Loucy (cell line): ENCODE results near the gene THEMIS.

Experiments used
- EZH2phosphoT487 ChIP-seq: fragments of 200-600 bp; IDR thresholded peaks from 2 replicates; pipeline ENCODE4 v1.6.1; 2018; ENCODE audit warnings: antibody characterized with exemption, mild to moderate bottlenecking, moderate library complexity, borderline replicate concordance
- TF ChIP-seq, protein P1 (sequence below): fragments of 200-600 bp; sonication (generic); conservative IDR thresholded peaks from 2 replicates; pipeline ENCODE4 v1.5.1; 2014; ENCODE audit warnings: mild to moderate bottlenecking, antibody characterized with exemption, low read length

DNA sequence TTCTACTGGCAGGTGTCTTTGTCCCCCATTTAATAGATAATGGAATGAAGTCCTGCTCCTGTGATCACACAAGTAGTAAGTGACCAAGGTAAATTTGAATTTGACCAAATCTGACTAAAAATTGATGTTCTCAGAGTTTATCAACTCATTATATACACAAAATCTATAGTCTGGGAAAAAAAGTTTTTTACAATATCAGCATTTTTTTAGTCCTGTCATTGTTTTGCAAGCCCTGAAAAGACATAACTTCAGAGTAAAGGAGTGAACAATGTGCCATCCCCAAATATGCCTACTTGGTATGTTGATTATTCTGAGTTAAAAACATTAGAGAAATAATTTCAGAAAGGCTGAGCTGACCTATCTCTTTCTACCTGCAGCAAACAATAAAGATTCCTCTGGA lies 209.7 kb downstream of the THEMIS start:
- TF ChIP-seq, protein P1, sequence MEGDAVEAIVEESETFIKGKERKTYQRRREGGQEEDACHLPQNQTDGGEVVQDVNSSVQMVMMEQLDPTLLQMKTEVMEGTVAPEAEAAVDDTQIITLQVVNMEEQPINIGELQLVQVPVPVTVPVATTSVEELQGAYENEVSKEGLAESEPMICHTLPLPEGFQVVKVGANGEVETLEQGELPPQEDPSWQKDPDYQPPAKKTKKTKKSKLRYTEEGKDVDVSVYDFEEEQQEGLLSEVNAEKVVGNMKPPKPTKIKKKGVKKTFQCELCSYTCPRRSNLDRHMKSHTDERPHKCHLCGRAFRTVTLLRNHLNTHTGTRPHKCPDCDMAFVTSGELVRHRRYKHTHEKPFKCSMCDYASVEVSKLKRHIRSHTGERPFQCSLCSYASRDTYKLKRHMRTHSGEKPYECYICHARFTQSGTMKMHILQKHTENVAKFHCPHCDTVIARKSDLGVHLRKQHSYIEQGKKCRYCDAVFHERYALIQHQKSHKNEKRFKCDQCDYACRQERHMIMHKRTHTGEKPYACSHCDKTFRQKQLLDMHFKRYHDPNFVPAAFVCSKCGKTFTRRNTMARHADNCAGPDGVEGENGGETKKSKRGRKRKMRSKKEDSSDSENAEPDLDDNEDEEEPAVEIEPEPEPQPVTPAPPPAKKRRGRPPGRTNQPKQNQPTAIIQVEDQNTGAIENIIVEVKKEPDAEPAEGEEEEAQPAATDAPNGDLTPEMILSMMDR, result no peak
- TF ChIP-seq EZH2phosphoT487, result no peak
